Measurements from ENCODE around the gene SETD2.

SETD2 gene

DNA sequence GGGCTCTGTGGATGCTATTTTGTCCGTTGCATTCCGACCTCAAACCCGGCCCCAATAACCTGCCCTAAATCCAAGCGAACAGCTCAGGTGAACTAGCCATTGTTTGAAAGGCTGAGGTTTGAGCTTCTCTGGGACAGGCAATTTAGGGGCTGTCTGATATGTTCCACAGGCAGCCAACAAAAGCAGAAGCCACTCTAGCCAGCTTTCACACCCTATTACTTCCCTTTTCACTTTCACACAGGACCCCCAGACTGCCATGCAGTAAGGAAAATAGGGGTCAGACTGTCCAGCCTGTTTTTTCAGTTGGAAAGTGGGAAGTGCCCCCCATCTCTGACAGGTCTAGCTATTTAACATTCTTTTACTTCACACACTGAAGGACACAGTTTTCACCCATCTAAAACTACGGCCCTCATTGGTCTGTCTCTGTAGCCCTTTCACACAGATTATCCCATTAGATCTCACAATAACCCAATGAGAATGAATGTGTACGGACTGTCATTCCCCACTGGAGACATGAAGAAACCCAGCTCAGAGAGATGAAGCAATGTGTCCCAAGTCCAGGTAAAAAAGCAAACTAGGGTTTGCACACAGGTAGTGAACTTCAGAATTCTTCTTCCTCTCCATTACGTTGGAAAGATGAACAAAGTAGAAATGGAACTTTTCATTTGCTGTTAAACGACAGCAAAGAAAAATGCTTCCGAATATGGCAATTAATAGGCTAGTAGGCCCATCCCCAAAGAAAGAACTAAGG lies 189.3 kb downstream of the SETD2 start:
- Histone ChIP-seq H3K4me3 (ENCODE audit: low read depth in 1 of 2, low read length in 2 of 2) (peak overlapping the region in 1 of 2 donors; percentile 4), H3K9me3 (ENCODE audit: low read length) (no peaks in the 10 kb centered on the region), H3K27ac (ENCODE audit: low read depth, low read length) (no peak overlapping the region)

DNA sequence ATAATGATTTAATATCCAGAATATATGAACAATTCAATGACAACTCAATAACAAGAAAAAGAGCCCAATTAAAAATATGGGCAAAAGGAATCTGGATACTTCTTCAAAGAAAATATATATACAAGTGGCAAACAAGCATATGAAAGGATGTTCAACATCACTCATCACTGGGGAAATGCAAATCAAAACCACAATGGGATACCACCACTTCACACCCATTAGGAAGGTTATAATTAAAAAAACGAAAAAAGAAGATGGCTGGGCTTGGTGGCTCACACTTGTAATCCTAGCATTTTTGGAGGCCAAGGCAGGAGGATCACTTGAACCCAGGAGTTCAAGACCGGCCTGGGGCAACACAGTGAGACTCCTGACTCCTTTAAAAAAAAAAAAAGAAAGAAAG lies 191.5 kb downstream of the SETD2 start:
- no peak overlapping the region for H3K9ac ChIP-seq (ENCODE audit: low read length)
- H3K36me3 ChIP-seq (ENCODE audit: insufficient read depth, low read length) = peaks cover 7% of the 10 kb centered on the region
- peaks cover 53% of the 10 kb centered on the region for H3K4me1 ChIP-seq (ENCODE audit: insufficient read depth, low read length)
- H3K27me3 ChIP-seq (ENCODE audit: control insufficient read depth in 1 of 2, insufficient read depth in 2 of 2, low read length in 2 of 2) = no peaks in the 10 kb centered on the region
- no peak overlapping the region for H3K27ac ChIP-seq (ENCODE audit: low read depth, low read length)
- no peak overlapping the region for H3K4me3 ChIP-seq (ENCODE audit: low read depth in 1 of 2, low read length in 2 of 2)
- no peaks in the 10 kb centered on the region for H3K9me3 ChIP-seq (ENCODE audit: low read length)

More for the DNA sequence above, 189.3 kb downstream of the SETD2 start:
- Histone ChIP-seq H3K27me3 (ENCODE audit: control insufficient read depth in 1 of 2, insufficient read depth in 2 of 2, low read length in 2 of 2) (no peaks in the 10 kb centered on the region), H3K4me1 (ENCODE audit: insufficient read depth, low read length) (peaks cover 50% of the 10 kb centered on the region), H3K36me3 (ENCODE audit: insufficient read depth, low read length) (peaks cover 7% of the 10 kb centered on the region), H3K9ac (ENCODE audit: low read length) (no peak overlapping the region)

DNA sequence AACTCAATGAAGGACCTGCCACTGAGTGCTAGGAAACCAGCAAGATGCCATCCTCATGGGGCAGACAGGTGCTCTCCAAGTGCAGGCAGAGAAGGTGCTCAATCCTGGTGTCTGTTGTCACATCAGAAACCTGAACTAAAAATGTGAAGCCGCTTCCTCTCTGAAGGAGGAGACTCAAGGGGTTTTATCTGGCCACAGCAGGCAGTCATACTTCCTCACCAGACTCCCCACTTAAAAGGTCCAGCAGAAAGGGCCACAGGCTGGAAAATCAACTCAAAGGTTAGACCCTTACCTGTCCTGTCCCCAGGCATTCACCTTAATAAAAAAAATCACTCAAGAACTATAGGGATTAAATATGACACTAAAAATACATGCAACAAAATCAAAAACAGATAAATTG lies 192.2 kb downstream of the SETD2 start:
- no peaks in the 10 kb centered on the region for H3K9me3 ChIP-seq (ENCODE audit: low read length)
- no peak overlapping the region for H3K27ac ChIP-seq (ENCODE audit: low read depth, low read length)
- no peak overlapping the region for H3K4me3 ChIP-seq (ENCODE audit: low read depth in 1 of 2, low read length in 2 of 2)
- H3K9ac ChIP-seq (ENCODE audit: low read length) = no peak overlapping the region
- no peaks in the 10 kb centered on the region for H3K27me3 ChIP-seq (ENCODE audit: control insufficient read depth in 1 of 2, insufficient read depth in 2 of 2, low read length in 2 of 2)
- H3K36me3 ChIP-seq (ENCODE audit: insufficient read depth, low read length) = peaks cover 7% of the 10 kb centered on the region
- peaks cover 58% of the 10 kb centered on the region for H3K4me1 ChIP-seq (ENCODE audit: insufficient read depth, low read length)

DNA sequence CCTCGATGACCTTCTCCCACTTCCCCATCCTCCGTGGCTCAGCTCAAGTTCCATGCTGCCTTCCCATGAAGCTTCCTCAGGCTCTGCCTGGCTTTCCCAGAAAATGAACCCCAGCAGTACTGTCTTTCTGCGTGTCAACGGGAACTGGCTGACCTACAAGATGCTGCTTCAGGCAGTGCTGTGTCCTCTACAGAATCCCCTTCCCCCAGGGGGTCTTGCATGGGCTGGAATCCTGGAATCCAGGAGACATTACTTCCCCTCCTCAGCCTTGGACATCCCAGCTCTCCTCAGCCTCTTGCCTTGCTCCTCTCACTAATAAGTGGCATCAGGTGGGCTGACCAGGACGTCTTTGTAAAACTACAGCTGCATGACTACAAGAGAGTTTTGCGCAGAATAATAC lies 192.8 kb downstream of the SETD2 start:
- Histone ChIP-seq H3K9me3 (ENCODE audit: low read length) (no peaks in the 10 kb centered on the region), H3K4me3 (ENCODE audit: low read depth in 1 of 2, low read length in 2 of 2) (no peak overlapping the region)

DNA sequence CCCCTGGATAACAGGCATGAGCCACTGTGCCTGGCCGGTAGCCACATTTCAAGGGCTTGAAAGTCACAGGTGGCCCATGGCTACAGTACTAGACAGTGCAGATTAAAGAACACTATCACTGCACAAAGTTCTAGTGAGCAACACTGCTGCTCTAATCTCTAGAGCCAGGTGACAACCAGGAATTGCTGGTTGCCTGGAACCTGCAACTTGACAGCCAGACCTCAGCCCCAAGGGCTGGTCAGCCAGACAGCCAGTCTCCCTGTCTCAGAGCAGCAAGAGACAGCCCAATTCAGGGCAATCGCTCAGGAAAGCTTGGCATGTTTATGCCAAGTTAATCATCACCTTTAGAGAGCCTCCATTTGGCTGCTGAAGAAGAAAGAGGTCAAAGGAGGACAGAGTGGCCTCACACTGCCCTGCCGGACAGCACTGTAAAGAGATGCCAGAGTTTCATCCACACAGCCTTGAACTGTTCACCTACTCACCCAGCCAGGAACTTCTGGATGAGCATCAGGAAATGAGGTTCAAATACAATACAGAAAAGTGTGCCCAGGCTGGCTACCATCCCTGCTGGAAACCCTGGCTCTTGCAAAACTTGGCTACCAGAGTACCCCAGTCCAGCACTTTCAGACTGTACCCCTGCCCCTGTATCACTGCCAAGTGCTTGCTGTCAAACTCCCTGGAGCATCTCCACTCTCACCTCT lies 193.4 kb downstream of the SETD2 start:
- Histone ChIP-seq H3K36me3 (ENCODE audit: insufficient read depth, low read length) (peaks cover 7% of the 10 kb centered on the region), H3K9me3 (ENCODE audit: low read length) (no peaks in the 10 kb centered on the region), H3K4me3 (ENCODE audit: low read depth in 1 of 2, low read length in 2 of 2) (no peak overlapping the region), H3K9ac (ENCODE audit: low read length) (no peak overlapping the region), H3K4me1 (ENCODE audit: insufficient read depth, low read length) (peaks cover 62% of the 10 kb centered on the region), H3K27me3 (ENCODE audit: control insufficient read depth in 1 of 2, insufficient read depth in 2 of 2, low read length in 2 of 2) (no peaks in the 10 kb centered on the region), H3K27ac (ENCODE audit: low read depth, low read length) (no peak overlapping the region)

More for the DNA sequence above, 192.8 kb downstream of the SETD2 start:
- Histone ChIP-seq H3K9ac (ENCODE audit: low read length) (no peak overlapping the region), H3K36me3 (ENCODE audit: insufficient read depth, low read length) (peaks cover 7% of the 10 kb centered on the region), H3K27me3 (ENCODE audit: control insufficient read depth in 1 of 2, insufficient read depth in 2 of 2, low read length in 2 of 2) (no peaks in the 10 kb centered on the region), H3K27ac (ENCODE audit: low read depth, low read length) (no peak overlapping the region), H3K4me1 (ENCODE audit: insufficient read depth, low read length) (peaks cover 62% of the 10 kb centered on the region)

GRCh38 chr3:46968783-46969428 lies 195.0 kb downstream of the SETD2 start:
- H3K36me3 ChIP-seq (ENCODE audit: insufficient read depth, low read length) = no peaks in the 10 kb centered on the region
- no peaks in the 10 kb centered on the region for H3K27me3 ChIP-seq (ENCODE audit: control insufficient read depth in 1 of 2, insufficient read depth in 2 of 2, low read length in 2 of 2)
- H3K4me3 ChIP-seq (ENCODE audit: low read depth in 1 of 2, low read length in 2 of 2) = no peak overlapping the region
- no peaks in the 10 kb centered on the region for H3K9me3 ChIP-seq (ENCODE audit: low read length)
- no peak overlapping the region for H3K27ac ChIP-seq (ENCODE audit: low read depth, low read length)
- peaks cover 48% of the 10 kb centered on the region for H3K4me1 ChIP-seq (ENCODE audit: insufficient read depth, low read length)
- H3K9ac ChIP-seq (ENCODE audit: low read length) = no peak overlapping the region

- H3K9ac ChIP-seq (ENCODE audit: low read length) = no peak overlapping the region
- no peak overlapping the region for H3K4me3 ChIP-seq (ENCODE audit: low read depth in 1 of 2, low read length in 2 of 2)
- H3K4me1 ChIP-seq (ENCODE audit: insufficient read depth, low read length) = peaks cover 46% of the 10 kb centered on the region
- H3K9me3 ChIP-seq (ENCODE audit: low read length) = no peaks in the 10 kb centered on the region
- H3K36me3 ChIP-seq (ENCODE audit: insufficient read depth, low read length) = no peaks in the 10 kb centered on the region
- no peaks in the 10 kb centered on the region for H3K27me3 ChIP-seq (ENCODE audit: control insufficient read depth in 1 of 2, insufficient read depth in 2 of 2, low read length in 2 of 2)
- H3K27ac ChIP-seq (ENCODE audit: low read depth, low read length) = no peak overlapping the region
Measured at GRCh38 chr3:46966811-46967210, 197.1 kb downstream of the SETD2 start.

Measured in muscle layer of colon (tissue), 2 donors.